GM13976 (cell line): ENCODE data around the gene GLS.
"Not testable (repeated sequence)": the region's sequence is repeated elsewhere in the genome, so short reads cannot be mapped to it uniquely, and the experiment has no call there.

ENCODE experiments used
- DNase-seq: peaks from one replicate; pipeline ENCODE4 v3.0.0; 2012; ENCODE audit warnings: low spot score
- in situ Hi-C: fragments of 300-500 bp; cut with MboI; formaldehyde crosslinking; loops from one replicate; pipeline ENCODE4 v1.12.0; 2022; ENCODE audit warnings: low sequenced_read_pairs, mixed read lengths, inconsistent platforms; ENCODE audit not compliant: unreplicated experiment
- TF ChIP-seq, protein P1 (sequence below): IDR thresholded peaks from 2 replicates; pipeline ENCODE4 v1.5.1; 2012; ENCODE audit warnings: borderline replicate concordance, mild to moderate bottlenecking; ENCODE audit not compliant: insufficient read depth; ENCODE audit errors: extremely low read depth, missing control alignments, control extremely low read depth

GLS gene

DNA sequence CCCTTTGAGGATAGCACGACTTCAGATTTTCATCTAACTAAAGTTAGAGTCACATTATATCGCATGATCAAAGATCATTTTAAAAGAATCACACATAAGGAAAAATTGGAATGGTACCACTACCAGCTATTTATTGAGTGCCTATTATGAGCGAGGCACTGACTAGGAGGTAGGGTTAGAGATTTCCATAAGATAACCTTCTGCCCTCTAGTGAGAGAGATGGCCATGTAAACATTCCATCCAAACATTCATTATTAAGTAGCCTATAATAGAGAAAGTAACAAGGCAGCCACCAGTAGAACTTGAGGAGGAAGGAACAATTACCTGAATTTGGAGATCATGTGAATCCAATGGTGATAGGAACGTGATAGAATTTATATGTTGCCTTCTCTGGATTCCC lies 25.4 kb upstream of the GLS start:
- TF ChIP-seq, protein P1, sequence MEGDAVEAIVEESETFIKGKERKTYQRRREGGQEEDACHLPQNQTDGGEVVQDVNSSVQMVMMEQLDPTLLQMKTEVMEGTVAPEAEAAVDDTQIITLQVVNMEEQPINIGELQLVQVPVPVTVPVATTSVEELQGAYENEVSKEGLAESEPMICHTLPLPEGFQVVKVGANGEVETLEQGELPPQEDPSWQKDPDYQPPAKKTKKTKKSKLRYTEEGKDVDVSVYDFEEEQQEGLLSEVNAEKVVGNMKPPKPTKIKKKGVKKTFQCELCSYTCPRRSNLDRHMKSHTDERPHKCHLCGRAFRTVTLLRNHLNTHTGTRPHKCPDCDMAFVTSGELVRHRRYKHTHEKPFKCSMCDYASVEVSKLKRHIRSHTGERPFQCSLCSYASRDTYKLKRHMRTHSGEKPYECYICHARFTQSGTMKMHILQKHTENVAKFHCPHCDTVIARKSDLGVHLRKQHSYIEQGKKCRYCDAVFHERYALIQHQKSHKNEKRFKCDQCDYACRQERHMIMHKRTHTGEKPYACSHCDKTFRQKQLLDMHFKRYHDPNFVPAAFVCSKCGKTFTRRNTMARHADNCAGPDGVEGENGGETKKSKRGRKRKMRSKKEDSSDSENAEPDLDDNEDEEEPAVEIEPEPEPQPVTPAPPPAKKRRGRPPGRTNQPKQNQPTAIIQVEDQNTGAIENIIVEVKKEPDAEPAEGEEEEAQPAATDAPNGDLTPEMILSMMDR: no peak
- no peak for DNase-seq
- in situ Hi-C loops: no loop called here

DNA sequence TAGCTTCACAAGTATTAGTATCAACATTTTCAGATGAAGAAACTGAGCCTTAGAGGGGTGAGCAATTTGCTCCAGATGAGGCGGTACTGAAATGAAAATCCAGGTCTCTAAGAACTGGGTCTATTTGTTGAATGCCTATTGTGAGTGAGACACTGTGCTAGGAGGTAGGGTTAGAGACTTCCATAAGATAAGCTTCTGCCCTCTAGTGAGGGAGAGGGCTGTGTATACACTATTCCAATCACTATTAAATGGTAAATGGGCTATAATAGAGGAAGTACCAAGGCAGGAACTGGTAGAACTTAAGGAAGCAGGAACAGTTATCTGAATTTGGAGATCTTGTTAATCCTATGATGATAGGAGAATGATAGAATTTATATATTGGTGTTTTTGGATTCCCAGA lies 23.6 kb upstream of the GLS start:
- no peak for DNase-seq

DNA sequence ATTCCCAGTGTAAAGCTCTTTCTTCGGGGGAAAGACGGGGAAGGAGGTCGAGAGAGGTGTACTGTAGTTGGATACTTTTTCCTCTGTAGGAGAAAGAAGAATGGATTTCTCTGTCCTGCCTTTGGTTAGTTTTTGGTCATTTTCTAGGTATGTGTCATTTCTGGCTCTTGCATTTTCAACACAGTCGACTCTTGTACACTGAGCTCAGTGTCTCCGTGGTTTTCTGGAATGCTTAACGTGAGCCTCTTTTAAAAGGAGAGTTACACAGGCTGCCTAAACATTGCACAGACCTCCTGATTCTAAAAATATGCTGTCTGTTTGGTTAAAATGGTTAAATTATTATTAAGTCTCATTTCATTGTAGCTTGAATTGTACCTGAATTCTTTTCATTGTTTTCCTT lies 21.8 kb upstream of the GLS start:
- no peak for DNase-seq
- in situ Hi-C loops: no loop called here

More for the DNA sequence above, 23.6 kb upstream of the GLS start:
- TF ChIP-seq, protein P1: no peak
- in situ Hi-C loops: no loop called here

DNA sequence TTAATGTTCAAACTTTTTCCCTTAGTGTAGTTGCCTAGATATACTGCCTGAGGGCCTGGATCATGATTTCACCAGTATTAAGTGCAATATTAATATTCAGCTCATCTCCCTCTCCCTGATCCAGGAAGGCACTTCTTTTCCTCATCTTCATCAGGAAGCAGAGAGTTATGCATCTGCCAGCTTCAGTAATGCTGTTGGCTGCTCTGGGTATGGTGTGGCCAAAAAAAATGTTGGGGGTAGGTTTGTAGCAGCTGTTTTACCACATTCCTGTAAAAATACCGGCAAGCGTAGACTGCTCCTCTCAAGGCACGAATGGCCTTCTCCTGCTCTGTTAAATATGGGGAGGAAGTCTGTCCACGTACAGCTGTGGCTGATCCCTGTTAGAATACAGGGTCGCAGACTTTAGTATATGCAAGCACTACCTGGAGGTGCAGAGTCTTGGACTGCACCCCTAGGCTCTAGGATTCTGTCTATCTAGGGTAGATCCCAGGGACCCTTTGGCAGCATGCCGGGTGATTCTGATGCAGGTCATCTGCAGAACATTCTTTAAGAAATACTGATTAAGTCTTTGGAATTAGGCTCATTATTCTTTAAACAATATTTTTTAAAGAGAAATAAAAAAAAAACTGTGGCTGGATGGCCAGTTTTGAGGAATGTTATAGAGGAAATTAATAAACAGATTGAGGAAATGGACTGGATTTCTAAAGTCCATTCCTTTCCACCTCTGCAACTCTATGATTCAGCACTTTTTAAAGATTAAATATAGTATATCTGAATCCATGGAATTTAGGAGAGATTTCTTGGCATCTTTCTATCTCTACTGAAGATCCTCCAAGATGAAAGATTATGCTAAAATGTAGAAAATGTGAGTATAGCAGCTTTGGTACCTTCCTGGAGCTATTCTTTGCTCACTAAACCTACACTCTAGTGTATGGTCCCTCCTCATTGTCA lies 21.0 kb upstream of the GLS start:
- TF ChIP-seq, protein P1: no peak
- in situ Hi-C loops: no loop called here
- DNase-seq: no peak

More for the DNA sequence above, 21.8 kb upstream of the GLS start:
- TF ChIP-seq, protein P1: no peak

DNA sequence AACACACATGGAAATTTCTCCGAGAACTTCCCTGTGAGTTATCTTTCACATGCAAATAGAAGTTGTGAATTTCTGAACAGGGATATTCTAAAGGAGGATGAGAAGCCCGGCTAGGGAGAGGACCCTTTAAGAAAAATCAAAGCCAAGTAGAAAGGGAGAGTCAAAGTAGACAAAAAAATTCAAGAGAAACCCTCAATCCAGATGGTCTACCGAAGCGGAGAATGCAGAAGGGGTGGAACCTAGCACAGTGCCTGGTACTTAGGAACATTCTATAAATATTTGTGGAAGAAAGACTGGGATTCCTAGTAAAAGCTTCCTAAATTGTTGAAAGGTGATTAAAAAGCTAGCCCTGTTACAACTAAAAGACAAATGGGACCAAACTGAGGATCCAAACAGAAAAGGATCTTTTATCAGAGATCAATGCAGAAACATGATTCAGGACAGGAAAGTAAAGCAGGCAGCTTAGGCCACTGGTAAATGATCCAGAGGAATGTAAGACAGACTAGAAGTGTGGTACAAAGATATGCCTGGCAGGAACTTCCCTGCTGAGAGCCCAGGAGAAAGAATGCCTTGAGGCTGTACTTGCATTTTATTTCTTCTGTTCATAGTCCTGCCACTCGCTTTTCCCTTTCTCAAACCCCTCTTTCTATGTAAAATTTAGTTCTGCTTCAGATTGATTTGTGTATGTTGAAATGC lies 19.5 kb upstream of the GLS start:
- in situ Hi-C loops: no loop called here
- DNase-seq: no peak
- TF ChIP-seq, protein P1: no peak

DNA sequence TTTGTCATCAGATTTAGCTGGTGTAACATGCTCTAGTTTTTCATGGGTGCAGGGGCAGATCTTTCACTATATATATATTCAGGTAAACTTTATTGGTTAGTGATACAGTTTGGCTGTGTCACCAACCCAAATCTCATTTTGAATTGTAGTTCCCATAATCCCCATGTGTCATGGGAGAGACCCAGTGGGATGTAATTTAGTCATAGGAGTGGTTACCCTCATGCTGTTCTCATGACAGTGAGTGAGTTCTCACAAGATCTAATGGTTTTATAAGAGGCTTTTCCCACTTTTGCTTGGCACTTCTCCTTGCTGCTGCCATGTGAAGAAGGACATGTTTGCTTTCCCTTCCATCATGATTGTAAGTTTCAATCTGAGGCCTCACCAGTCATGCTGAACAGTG lies 18.5 kb upstream of the GLS start:
- not testable (repeated sequence) for DNase-seq

DNA sequence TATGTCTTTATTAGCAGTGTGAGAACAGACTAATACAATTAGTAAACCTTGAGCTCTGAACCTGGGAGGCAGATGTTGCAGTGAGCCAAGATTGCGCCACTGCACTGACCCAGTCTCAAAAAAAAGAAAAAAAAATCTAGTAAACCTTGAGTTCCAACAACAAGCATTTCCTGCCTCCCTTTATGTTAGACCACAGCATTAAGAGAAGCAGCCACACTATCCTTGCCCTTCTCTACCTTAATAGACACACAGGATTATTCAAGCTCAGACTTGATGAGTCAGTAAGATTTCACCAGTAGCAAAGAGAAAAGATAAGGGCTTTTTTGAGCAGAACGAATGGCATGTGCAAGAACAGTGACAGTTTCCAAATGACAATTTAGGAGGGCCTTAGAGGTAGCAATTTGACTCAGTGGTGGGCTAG lies 18.0 kb upstream of the GLS start:
- no peak for DNase-seq
- in situ Hi-C loops: no loop called here
- TF ChIP-seq, protein P1: no peak

More for the DNA sequence above, 18.5 kb upstream of the GLS start:
- in situ Hi-C loops: not testable (repeated sequence)
